NCI-H2196 treated with DMSO at 0.1 percent for 48 hours (cell line): ENCODE results near the gene ZNF446.
"Not testable (repeated sequence)": the region's sequence is repeated elsewhere in the genome, so short reads cannot be mapped to it uniquely, and the experiment has no call there.

Source experiments
- DNase-seq: peaks from one replicate; lab custom pipeline; 2025; ENCODE audit not compliant: unreplicated experiment; lab: John Stamatoyannopoulos, UW

The ZNF446 gene

GRCh38 chr19:58499021-58499927, 23.1 kb downstream of the ZNF446 start:
- peak; percentile 97 for DNase-seq

GRCh38 chr19:58500242-58500641, 24.1 kb downstream of the ZNF446 start:
- no peak for DNase-seq

GRCh38 chr19:58507602-58508223, 31.6 kb downstream of the ZNF446 start:
- not testable (repeated sequence) for DNase-seq

GRCh38 chr19:58509731-58510083, 33.6 kb downstream of the ZNF446 start:
- DNase-seq, result no peak

- no peak for DNase-seq
Observed at GRCh38 chr19:58510084-58510862, 34.1 kb downstream of the ZNF446 start.

- no peak for DNase-seq
Observed at GRCh38 chr19:58511353-58512208, 35.4 kb downstream of the ZNF446 start, which contains the start of gene SLC27A5. Gene SLC27A5 (minus strand): TSS chr19:58511992. CDS start chr19:58511955, 37 bp downstream.

GRCh38 chr19:58513213-58513693, 37.1 kb downstream of the ZNF446 start:
- no peak for DNase-seq

GRCh38 chr19:58513694-58514563, 37.8 kb downstream of the ZNF446 start:
- peak; percentile 90 for DNase-seq

- no peak for DNase-seq
Observed at GRCh38 chr19:58514564-58515022, 38.4 kb downstream of the ZNF446 start.

- DNase-seq, result no peak
Observed at GRCh38 chr19:58515259-58515658, 39.1 kb downstream of the ZNF446 start.

GRCh38 chr19:58516246-58516836, 40.2 kb downstream of the ZNF446 start:
- DNase-seq, result no peak

GRCh38 chr19:58516964-58517833, 41.0 kb downstream of the ZNF446 start:
- DNase-seq, result no peak

GRCh38 chr19:58518256-58519086, 42.3 kb downstream of the ZNF446 start:
- DNase-seq, result no peak

GRCh38 chr19:58519087-58519354, 42.9 kb downstream of the ZNF446 start:
- DNase-seq, result peak; percentile 68

GRCh38 chr19:58519355-58520256, 43.5 kb downstream of the ZNF446 start, which contains the start of gene ZBTB45:
Gene ZBTB45 (minus strand): TSS chr19:58519810. CDS start chr19:58517673, 2,137 bp downstream.
- DNase-seq, result peak; percentile 92

GRCh38 chr19:58520257-58520599, 44.1 kb downstream of the ZNF446 start:
- DNase-seq, result no peak
